Psoas muscle (tissue), 8 donors: ENCODE results near the gene LYSMD3. TPM values are rescaled to one million over a fixed set of nuclear protein-coding genes. Genes with fewer than 3 reads are reported as not detected.
"Not testable (repeated sequence)": the region's sequence is repeated elsewhere in the genome, so short reads cannot be mapped to it uniquely, and the experiment has no call there.

Experiments
- ATAC-seq, 4 donors: fragments of 200-7000 bp; cut with Tn5 transposase; one replicate each; pipeline ENCODE4 v1.9.1; 2020; ENCODE audit warnings: moderate library complexity in 3 of 4, mild to moderate bottlenecking in 2 of 4
- DNase-seq, 2 donors: peaks; one replicate each; pipeline ENCODE4 v3.0.0-alpha.2; 2020
- H3K27ac ChIP-seq: fragments of 200-600 bp; one replicate; pipeline ENCODE4 v1.8.0; 2022
- H3K27me3 ChIP-seq, 3 donors: fragments of 200-600 bp in 1 of 3; one replicate each; pipeline versions ENCODE4 v1.6.1 to v1.8.0; 2013 to 2022; ENCODE audit warnings: low read length in 2 of 3, mild to moderate bottlenecking in 2 of 3, moderate library complexity in 1 of 3; ENCODE audit not compliant: insufficient read depth in 3 of 3
- H3K36me3 ChIP-seq, 2 donors: fragments of 200-600 bp in 1 of 2; one replicate each; pipeline versions ENCODE4 v1.6.1 to v1.8.0; 2013 to 2022; ENCODE audit warnings: low read depth in 1 of 2, mild to moderate bottlenecking in 1 of 2, moderate library complexity in 1 of 2; ENCODE audit not compliant: insufficient read depth in 1 of 2
- H3K4me1 ChIP-seq: fragments of 200-600 bp; one replicate; pipeline ENCODE4 v1.8.0; 2022
- H3K4me3 ChIP-seq: fragments of 200-600 bp; one replicate; pipeline ENCODE4 v1.8.0; 2022; ENCODE audit warnings: mild to moderate bottlenecking
- H3K9me3 ChIP-seq: fragments of 200-600 bp; one replicate; pipeline ENCODE4 v1.8.0; 2022
- CTCF ChIP-seq: fragments of 200-600 bp; IDR thresholded peaks from one replicate; pipeline ENCODE4 v1.8.0; 2022; ENCODE audit warnings: antibody characterized with exemption
- WGBS, 3 donors: extraction: QIAGEN DNeasy Blood & Tissue Kit; methylation state at CpG; one replicate each; pipeline versions ENCODE4 v1.1.6 to v1.1.7; 2013; 5-methylcytosine and 5-hydroxymethylcytosine counted together
- intact Hi-C, 2 donors: fragments of 100-400 bp; cut with DNase I; formaldehyde crosslinking; loops; one replicate each; pipeline versions ENCODE4 v1.11.0 to v1.14.2; 2022
- long read RNA-seq, 2 donors: library from polyadenylated mRNA; unstranded; transcript quantifications; one replicate each; pipeline ENCODE4 v2.0.0, GENCODE V29; 2021
- polyA plus RNA-seq, 3 donors: library from polyadenylated mRNA; stranded (reverse); fragments of 200-250 nt; gene quantifications; one replicate each; pipeline ENCODE4 v1.2.3, GENCODE V29; 2013
- total RNA-seq, 4 donors: library from RNA; stranded (reverse); fragmentation: NEBNext Ultra II Directional in 2 of 4; extraction: Animal tissue kit (Norgen Biotek cat#: 25700) in 2 of 4; gene quantifications; one replicate each; pipeline versions ENCODE4 v1.2.1 to v1.2.4, GENCODE V29; 2021 to 2023
- donor health status: healthy with polysubstance abuse.
- donor health status: DM: no; HTN: no; CAD: no; lungs with moderate emphysema.
- donor health status: Bipolar disorder and iron deficiency.
- donor health status: healthy.
- donor health status: DM: yes; HTN: yes; CAD: no.
- donor health status: DM: no; HTN: no; CAD: no.
- donor health status: DM: no; HTN: no; CAD: no.
- donor health status: DM: yes; HTN: yes; CAD: no.

The LYSMD3 gene
- total RNA-seq: 10 to 100 TPM; 13.1 to 19.9 (median 16.8) TPM
- polyA plus RNA-seq: 10 to 100 TPM in 2 of 3 donors, 1 to 10 TPM in 1; 8.9 to 21.3 (median 11.4) TPM
- long read RNA-seq, donor 1, full-length matches to known transcripts: 4 of 5 reads
- long read RNA-seq, donor 1, partial matches to known transcripts: 1 of 5 reads
- long read RNA-seq, donor 1, other reads (novel, unspliced or antisense): 0 of 5 reads
- long read RNA-seq, donor 2, full-length matches to known transcripts: 24 of 28 reads
- long read RNA-seq, donor 2, partial matches to known transcripts: 0 of 28 reads
- long read RNA-seq, donor 2, other reads (novel, unspliced or antisense): 4 of 28 reads

GRCh38 chr5:90529194-90529938 is at the start of gene LYSMD3:
TSS of gene LYSMD3 (minus strand) at chr5:90529584. CDS start at chr5:90525289, 4,295 bp downstream.
- H3K27ac ChIP-seq: peak within 1 kb of the TSS; percentile 88
- intact Hi-C loops: loop anchor here (2.0 to 5.0 kb wide), 2 partner anchors 52 to 55 kb away; partner anchors contain the start of genes MBLAC2 (in 1 of the 2) and POLR3G (in 1 of the 2)
- WGBS, 3 donors: 0 to 1% (median 0%) methylated on average over 49 to 64 of the region's 64 CpGs

GRCh38 chr5:90576566-90576965 is 47.2 kb upstream of the LYSMD3 start:
- ATAC-seq, intact Hi-C loops, H3K9me3 ChIP-seq, H3K4me1 ChIP-seq, H3K4me3 ChIP-seq, H3K27ac ChIP-seq, H3K27me3 ChIP-seq, H3K36me3 ChIP-seq, DNase-seq: not testable (repeated sequence)
- WGBS, 3 donors: 79 to 83% (median 83%) methylated on average over 3 of the region's 3 CpGs

More at GRCh38 chr5:90529194-90529938, at the start of gene LYSMD3:
- H3K4me3 ChIP-seq: peak within 1 kb of the TSS; percentile 82
- peak; percentile 98 to 99 for DNase-seq
- H3K4me1 ChIP-seq: peaks cover 25% of the 10 kb centered on the region
- no peak for TF ChIP-seq CTCF
- H3K36me3 ChIP-seq: peaks cover 0 to 13% of the 10 kb centered on the region in 2 donors
- no peaks in the 10 kb centered on the region for H3K9me3 ChIP-seq
- H3K27me3 ChIP-seq: no peaks in the 10 kb centered on the region
- ATAC-seq: peak; percentile 99 to 100 (median 99)

DNA sequence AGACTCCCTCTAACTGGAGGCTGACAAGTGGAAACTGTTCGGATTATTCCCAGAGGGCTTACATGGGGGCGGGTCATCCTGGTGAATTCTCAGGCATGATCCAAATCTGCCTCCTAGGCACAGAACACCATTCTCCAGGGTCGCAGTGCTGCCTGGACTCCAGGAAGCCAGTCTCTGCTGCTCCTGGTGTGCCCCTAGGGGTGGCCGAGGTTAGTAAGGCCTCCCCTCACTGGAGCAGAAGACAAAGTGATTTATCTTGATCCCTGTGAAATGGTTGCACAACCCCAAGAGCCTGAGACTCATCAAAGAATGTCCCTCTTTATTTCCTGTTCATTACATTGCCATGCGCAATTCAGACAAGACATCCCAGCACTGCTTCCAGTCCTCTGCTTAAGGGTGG is 46.3 kb upstream of the LYSMD3 start:
- ATAC-seq (no peak), DNase-seq (no peak)
- TF ChIP-seq CTCF: no peak
- Histone ChIP-seq H3K27me3 (peaks cover 0 to 2% (median 0%) of the 10 kb centered on the region in 3 donors), H3K36me3 (no peaks in the 10 kb centered on the region), H3K4me3 (no peak overlapping the region), H3K9me3 (peaks cover 4% of the 10 kb centered on the region), H3K27ac (no peak overlapping the region), H3K4me1 (no peaks in the 10 kb centered on the region)
- WGBS, 3 donors: 84 to 89% (median 89%) methylated on average over 5 of the region's 5 CpGs
- intact Hi-C loops: no loop called here

DNA sequence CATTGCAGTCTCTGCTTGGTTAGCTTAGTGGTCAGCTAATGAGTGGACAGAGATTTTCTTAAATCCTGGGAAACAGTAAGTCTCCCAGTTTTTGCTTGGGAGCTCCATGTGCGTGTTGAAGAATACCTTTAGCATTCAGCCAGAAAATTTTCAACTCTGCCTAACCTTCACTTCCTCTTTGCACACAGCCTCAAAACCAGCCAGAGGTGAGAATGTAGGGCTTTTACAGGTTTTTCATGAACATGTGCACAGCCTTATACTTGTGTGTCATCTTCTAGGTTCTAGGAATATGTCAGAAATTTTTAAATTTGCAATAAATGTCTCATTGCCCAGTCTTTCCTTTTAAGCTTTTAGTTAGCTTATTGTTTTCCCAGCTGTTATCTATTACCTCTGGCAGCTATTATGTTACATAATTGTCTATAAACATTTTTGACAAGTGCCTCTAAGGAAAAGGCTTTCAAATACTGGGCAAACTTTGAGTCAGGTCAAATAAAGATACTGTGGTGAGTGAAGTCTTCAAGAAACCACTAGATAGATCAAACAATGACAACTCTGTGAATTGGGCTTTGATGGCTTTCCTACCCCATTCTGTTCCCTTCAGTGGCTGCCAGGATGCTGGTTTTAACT is 41.9 kb upstream of the LYSMD3 start:
- H3K27ac ChIP-seq: no peak overlapping the region
- ATAC-seq (no peak), DNase-seq (no peak)
- no peaks in the 10 kb centered on the region for H3K9me3 ChIP-seq
- no peaks in the 10 kb centered on the region for H3K36me3 ChIP-seq
- 63 to 70% (median 68%) methylated on average over 1 of the region's 1 CpG for WGBS, 3 donors
- TF ChIP-seq CTCF: no peak
- H3K27me3 ChIP-seq: peaks cover 0 to 2% (median 0%) of the 10 kb centered on the region in 3 donors
- H3K4me1 ChIP-seq: no peaks in the 10 kb centered on the region
- no peak overlapping the region for H3K4me3 ChIP-seq
- intact Hi-C loops: no loop called here

DNA sequence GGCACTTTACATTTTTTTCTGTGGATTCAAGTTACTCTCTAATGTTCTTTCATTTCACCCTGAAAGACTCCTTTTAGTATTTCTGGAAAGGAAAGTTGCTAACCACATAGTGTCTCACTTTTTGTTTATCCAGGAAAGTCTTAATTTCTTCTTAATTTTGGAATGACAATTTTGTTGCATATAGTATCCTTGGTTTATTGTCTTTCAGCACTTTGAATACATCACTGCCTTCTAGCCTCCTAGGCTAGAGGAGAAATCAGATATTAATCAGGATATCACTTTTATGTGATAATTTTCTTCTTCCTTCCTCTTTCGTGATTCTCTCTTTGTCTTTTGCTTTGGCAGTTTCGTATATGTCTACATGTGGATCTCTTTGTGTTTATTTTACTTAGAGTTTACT is 40.6 kb upstream of the LYSMD3 start:
- no peak for TF ChIP-seq CTCF
- 69 to 74% (median 72%) methylated on average over 2 of the region's 2 CpGs for WGBS, 3 donors
- Histone ChIP-seq H3K27ac (no peak overlapping the region), H3K4me1 (no peaks in the 10 kb centered on the region), H3K4me3 (no peak overlapping the region), H3K9me3 (no peaks in the 10 kb centered on the region), H3K27me3 (peaks cover 0 to 2% (median 0%) of the 10 kb centered on the region in 3 donors), H3K36me3 (no peaks in the 10 kb centered on the region)
- intact Hi-C loops: no loop called here
- ATAC-seq (no peak), DNase-seq (no peak)
